ENCODE data around the gene TNFAIP8L2.

- TF ChIP-seq TAF1 (IDR thresholded peaks at IDR 0.05; ENCODE audit: borderline replicate concordance, low read depth, low read length) (no peak), POLR2A (IDR thresholded peaks at IDR 0.05; ENCODE audit: low read depth, low read length) (no peak), POLR2AphosphoS5 (IDR thresholded peaks at IDR 0.05; ENCODE audit: low read depth, low read length) (no peak)
Observed at GRCh38 chr1:151128800-151129199, 27.6 kb upstream of the TNFAIP8L2 start.

Measured in GM12892 (cell line).